Measurements from ENCODE around the gene PHF14. TPM values are rescaled to one million over a fixed set of nuclear protein-coding genes. Genes with fewer than 3 reads are reported as not detected.

The PHF14 gene
- total RNA-seq, 1 donor from 2014 or later: 29.2 TPM

GRCh38 chr7:11207565-11207964 lies 233.9 kb downstream of the PHF14 start:
- no peak for DNase-seq (ENCODE audit: low spot score)

DNA sequence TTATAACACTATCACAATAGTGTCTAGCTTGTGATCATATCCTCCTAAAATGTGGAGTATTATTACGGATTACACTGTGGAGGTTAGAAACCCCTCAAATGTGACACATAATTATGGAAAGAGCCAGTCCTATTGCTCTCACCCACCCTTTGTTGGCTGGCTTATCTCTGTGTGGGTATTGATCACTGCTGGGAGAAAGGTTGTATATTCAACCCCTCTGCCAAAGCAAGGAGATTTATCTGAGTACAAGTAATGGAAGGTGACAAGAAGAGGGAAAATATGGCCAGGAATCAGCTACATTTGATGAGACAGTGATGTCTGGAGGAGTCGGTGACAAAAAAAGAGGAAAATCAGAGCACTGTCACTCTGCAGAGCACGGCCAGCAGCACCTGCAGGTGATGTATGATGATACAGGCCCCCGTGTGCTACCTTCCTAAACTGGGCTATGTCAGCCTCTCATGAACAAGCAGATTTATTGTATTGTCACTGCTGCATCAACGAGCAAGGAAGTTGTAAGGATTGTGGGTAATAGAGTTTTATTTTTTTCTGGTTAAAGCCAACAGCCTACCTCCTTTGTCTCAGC lies 235.3 kb downstream of the PHF14 start:
- DNase-seq (ENCODE audit: low spot score): no peak

GRCh38 chr7:11210374-11210773 lies 236.7 kb downstream of the PHF14 start:
- DNase-seq (ENCODE audit: low spot score): no peak

- peak; percentile 56 for DNase-seq (ENCODE audit: low spot score)
These were observed 238.5 kb downstream of the PHF14 start for GRCh38 chr7:11212080-11212711.

GRCh38 chr7:11212816-11213215 lies 239.1 kb downstream of the PHF14 start:
- DNase-seq (ENCODE audit: low spot score): no peak

GRCh38 chr7:11213266-11213665 lies 239.6 kb downstream of the PHF14 start:
- no peak for DNase-seq (ENCODE audit: low spot score)

- no peak for DNase-seq (ENCODE audit: low spot score)
These were observed 242.6 kb downstream of the PHF14 start for GRCh38 chr7:11216276-11216675.

- no peak for DNase-seq (ENCODE audit: low spot score)
These were observed 244.3 kb downstream of the PHF14 start for GRCh38 chr7:11217848-11218565.

Data from mucosa of gallbladder (tissue), 1 donor.